SK-N-SH (cell line): ENCODE data around the gene LSM3. TPM values are rescaled to one million over a fixed set of nuclear protein-coding genes. Genes with fewer than 3 reads are reported as not detected.
A peak's percentile ranks its signal among the peaks of the same experiment; 100 is the strongest.

Source experiments
- ELF1 ChIP-seq: IDR thresholded peaks from 2 replicates; pipeline ENCODE4 v1.4.0; 2012
- EP300 ChIP-seq, 2 experiments: IDR thresholded peaks; 2 replicates each; pipeline versions ENCODE4 v1.4.0 to v1.6.1; 2012; ENCODE audit warnings: borderline replicate concordance in 1 of 2, low read depth in 1 of 2, low read length in 1 of 2
- FOXJ3 ChIP-seq: sonication (generic); formaldehyde crosslinking; IDR thresholded peaks from 2 replicates; pipeline ENCODE4 v1.5.1; 2020; ENCODE audit warnings: mild to moderate bottlenecking, missing genetic modification reagents
- FOXM1 ChIP-seq: IDR thresholded peaks from 2 replicates; pipeline ENCODE4 v1.4.0; 2012; ENCODE audit warnings: low read depth, mild to moderate bottlenecking
- GABPA ChIP-seq: IDR thresholded peaks from 2 replicates; pipeline ENCODE4 v1.4.0; 2012; ENCODE audit warnings: low read depth, mild to moderate bottlenecking
- GATA2 ChIP-seq: sonication (generic); formaldehyde crosslinking; IDR thresholded peaks from 2 replicates; pipeline ENCODE4 v1.5.0; 2020; ENCODE audit warnings: mild to moderate bottlenecking, missing genetic modification reagents
- MXI1 ChIP-seq: IDR thresholded peaks from 2 replicates; pipeline ENCODE4 v1.6.1; 2012; ENCODE audit warnings: mild to moderate bottlenecking, low read depth, low read length, improper control_type of control experiment
- NFIC ChIP-seq: IDR thresholded peaks from 2 replicates; pipeline ENCODE4 v1.4.0; 2012; ENCODE audit warnings: borderline replicate concordance
- NRF1 ChIP-seq: IDR thresholded peaks from 2 replicates; pipeline ENCODE4 v1.6.1; 2012; ENCODE audit warnings: low read depth, mild to moderate bottlenecking, low read length
- POLR2AphosphoS5 ChIP-seq: IDR thresholded peaks from 2 replicates; pipeline ENCODE4 v1.6.1; 2012; ENCODE audit warnings: low read depth, low read length
- RAD21 ChIP-seq: IDR thresholded peaks from 2 replicates; pipeline ENCODE4 v1.6.1; 2012; ENCODE audit warnings: mild to moderate bottlenecking, low read length
- RXRA ChIP-seq: IDR thresholded peaks from 2 replicates; pipeline ENCODE4 v1.4.0; 2012; ENCODE audit warnings: low read depth, mild to moderate bottlenecking, borderline replicate concordance
- SIN3A ChIP-seq: IDR thresholded peaks from 2 replicates; pipeline ENCODE4 v1.6.1; 2012; ENCODE audit warnings: low read depth, mild to moderate bottlenecking, low read length, moderate library complexity, borderline replicate concordance
- TAF1 ChIP-seq: IDR thresholded peaks from 2 replicates; pipeline ENCODE4 v1.6.1; 2012; ENCODE audit warnings: low read depth, mild to moderate bottlenecking, low read length, moderate library complexity, borderline replicate concordance
- TEAD4 ChIP-seq: IDR thresholded peaks from 2 replicates; pipeline ENCODE4 v1.4.0; 2012; ENCODE audit warnings: mild to moderate bottlenecking, borderline replicate concordance; ENCODE audit not compliant: insufficient read depth
- YY1 ChIP-seq: IDR thresholded peaks from 2 replicates; pipeline ENCODE4 v1.4.0; 2012; ENCODE audit warnings: low read depth, mild to moderate bottlenecking
- polyA plus RNA-seq, 3 experiments: library from polyadenylated mRNA; depleted of rRNA; stranded (reverse); fragments of >200 nt; gene quantifications; 2 replicates each; pipeline ENCODE4 v1.2.3, GENCODE V29; 2012
- TF ChIP-seq, protein P1 (sequence below): IDR thresholded peaks from 2 replicates; pipeline ENCODE4; 2012
- TF ChIP-seq, protein P2 (sequence below): IDR thresholded peaks from 2 replicates; pipeline ENCODE4 v1.4.0; 2012; ENCODE audit warnings: low read depth, borderline replicate concordance
- TF ChIP-seq, protein P3 (sequence below): fragments of 150-350 bp; IDR thresholded peaks from 2 replicates; pipeline ENCODE4 v1.6.1; 2016; ENCODE audit warnings: mild to moderate bottlenecking, low read depth, low read length
- TF ChIP-seq, protein P4 (sequence below): fragments of 200-600 bp; sonication (generic); IDR thresholded peaks from 2 replicates; pipeline ENCODE4 v1.6.1; 2017; ENCODE audit warnings: antibody characterized with exemption, mild to moderate bottlenecking, moderate library complexity
- TF ChIP-seq, protein P5 (sequence below): IDR thresholded peaks from 2 replicates; pipeline ENCODE4 v1.4.0; 2012; ENCODE audit warnings: low read depth
- TF ChIP-seq, protein P6 (sequence below): IDR thresholded peaks from 2 replicates; pipeline ENCODE4 v1.4.0; 2012; ENCODE audit warnings: low read depth, borderline replicate concordance

The LSM3 gene
- polyA plus RNA-seq, 1 of the 3 experiments (the other 2 are of a cell fraction) = 5.1 TPM

DNA sequence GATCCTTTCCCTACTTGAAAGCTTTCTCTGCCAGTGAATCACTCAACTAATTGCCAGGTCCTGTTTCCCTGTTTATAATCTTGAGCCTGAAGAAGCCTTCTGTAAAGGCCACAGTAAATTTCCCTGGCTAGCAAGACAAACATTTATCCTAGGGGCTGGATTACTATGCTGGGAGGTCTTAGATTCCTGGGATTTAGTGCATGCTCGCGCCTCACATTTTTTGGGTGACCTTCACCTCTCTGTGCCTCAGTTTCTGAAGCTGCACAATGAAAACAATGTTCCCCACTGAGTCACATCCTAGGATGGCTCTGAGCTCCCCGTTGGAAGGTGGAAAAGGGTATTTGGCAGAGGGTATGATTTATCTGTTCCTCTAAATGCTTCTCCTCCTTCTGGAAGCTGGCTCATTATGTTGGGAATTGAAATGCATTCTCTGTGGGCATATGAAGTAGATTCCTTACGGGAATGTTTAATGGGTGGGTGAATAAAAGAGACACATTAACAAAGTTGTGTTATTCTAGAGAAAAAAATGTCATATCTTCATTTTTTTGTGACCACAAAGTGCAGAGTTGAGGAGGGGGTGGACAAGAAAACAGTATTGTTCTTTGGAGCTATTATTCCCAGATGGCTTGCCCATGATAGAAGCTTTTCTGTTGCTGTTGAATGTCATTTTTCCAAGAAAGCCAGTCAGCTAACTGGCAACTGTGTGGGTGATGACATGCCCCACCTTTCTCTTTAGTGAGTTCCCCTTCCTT, 32.4 kb downstream of the LSM3 start (continued):
- TF ChIP-seq, protein P1, sequence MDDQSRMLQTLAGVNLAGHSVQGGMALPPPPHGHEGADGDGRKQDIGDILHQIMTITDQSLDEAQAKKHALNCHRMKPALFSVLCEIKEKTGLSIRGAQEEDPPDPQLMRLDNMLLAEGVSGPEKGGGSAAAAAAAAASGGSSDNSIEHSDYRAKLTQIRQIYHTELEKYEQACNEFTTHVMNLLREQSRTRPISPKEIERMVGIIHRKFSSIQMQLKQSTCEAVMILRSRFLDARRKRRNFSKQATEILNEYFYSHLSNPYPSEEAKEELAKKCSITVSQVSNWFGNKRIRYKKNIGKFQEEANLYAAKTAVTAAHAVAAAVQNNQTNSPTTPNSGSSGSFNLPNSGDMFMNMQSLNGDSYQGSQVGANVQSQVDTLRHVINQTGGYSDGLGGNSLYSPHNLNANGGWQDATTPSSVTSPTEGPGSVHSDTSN = no peak; the same call in none of the 2 replicates
- TF ChIP-seq YY1 (no peak), NRF1 (no peak), FOXJ3 (CRISPR knock-in tag) (no peak), POLR2AphosphoS5 (no peak), ELF1 (no peak), EP300 (IDR thresholded peaks at IDR 0.05; ENCODE audit: borderline replicate concordance in 1 of 2, low read depth in 1 of 2, low read length in 1 of 2) (peak; percentile 19 to 67; a peak in 2 of 4 replicates), GABPA (no peak), SIN3A (no peak), FOXM1 (peak; percentile 69; the same call in 1 of the 2 replicates), NFIC (peak; percentile 73), TEAD4 (peak; percentile 61), RAD21 (no peak), GATA2 (CRISPR knock-in tag) (no peak), RXRA (peak; percentile 34; the same call in 1 of the 2 replicates), TAF1 (no peak), MXI1 (no peak)
- TF ChIP-seq, protein P2, sequence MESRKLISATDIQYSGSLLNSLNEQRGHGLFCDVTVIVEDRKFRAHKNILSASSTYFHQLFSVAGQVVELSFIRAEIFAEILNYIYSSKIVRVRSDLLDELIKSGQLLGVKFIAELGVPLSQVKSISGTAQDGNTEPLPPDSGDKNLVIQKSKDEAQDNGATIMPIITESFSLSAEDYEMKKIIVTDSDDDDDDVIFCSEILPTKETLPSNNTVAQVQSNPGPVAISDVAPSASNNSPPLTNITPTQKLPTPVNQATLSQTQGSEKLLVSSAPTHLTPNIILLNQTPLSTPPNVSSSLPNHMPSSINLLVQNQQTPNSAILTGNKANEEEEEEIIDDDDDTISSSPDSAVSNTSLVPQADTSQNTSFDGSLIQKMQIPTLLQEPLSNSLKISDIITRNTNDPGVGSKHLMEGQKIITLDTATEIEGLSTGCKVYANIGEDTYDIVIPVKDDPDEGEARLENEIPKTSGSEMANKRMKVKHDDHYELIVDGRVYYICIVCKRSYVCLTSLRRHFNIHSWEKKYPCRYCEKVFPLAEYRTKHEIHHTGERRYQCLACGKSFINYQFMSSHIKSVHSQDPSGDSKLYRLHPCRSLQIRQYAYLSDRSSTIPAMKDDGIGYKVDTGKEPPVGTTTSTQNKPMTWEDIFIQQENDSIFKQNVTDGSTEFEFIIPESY = no peak
- TF ChIP-seq, protein P3, sequence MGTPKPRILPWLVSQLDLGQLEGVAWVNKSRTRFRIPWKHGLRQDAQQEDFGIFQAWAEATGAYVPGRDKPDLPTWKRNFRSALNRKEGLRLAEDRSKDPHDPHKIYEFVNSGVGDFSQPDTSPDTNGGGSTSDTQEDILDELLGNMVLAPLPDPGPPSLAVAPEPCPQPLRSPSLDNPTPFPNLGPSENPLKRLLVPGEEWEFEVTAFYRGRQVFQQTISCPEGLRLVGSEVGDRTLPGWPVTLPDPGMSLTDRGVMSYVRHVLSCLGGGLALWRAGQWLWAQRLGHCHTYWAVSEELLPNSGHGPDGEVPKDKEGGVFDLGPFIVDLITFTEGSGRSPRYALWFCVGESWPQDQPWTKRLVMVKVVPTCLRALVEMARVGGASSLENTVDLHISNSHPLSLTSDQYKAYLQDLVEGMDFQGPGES = no peak
- TF ChIP-seq, protein P4, sequence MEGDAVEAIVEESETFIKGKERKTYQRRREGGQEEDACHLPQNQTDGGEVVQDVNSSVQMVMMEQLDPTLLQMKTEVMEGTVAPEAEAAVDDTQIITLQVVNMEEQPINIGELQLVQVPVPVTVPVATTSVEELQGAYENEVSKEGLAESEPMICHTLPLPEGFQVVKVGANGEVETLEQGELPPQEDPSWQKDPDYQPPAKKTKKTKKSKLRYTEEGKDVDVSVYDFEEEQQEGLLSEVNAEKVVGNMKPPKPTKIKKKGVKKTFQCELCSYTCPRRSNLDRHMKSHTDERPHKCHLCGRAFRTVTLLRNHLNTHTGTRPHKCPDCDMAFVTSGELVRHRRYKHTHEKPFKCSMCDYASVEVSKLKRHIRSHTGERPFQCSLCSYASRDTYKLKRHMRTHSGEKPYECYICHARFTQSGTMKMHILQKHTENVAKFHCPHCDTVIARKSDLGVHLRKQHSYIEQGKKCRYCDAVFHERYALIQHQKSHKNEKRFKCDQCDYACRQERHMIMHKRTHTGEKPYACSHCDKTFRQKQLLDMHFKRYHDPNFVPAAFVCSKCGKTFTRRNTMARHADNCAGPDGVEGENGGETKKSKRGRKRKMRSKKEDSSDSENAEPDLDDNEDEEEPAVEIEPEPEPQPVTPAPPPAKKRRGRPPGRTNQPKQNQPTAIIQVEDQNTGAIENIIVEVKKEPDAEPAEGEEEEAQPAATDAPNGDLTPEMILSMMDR = no peak
- TF ChIP-seq, protein P5, sequence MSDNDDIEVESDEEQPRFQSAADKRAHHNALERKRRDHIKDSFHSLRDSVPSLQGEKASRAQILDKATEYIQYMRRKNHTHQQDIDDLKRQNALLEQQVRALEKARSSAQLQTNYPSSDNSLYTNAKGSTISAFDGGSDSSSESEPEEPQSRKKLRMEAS = no peak; the same call in 1 of the 2 replicates
- TF ChIP-seq, protein P6, sequence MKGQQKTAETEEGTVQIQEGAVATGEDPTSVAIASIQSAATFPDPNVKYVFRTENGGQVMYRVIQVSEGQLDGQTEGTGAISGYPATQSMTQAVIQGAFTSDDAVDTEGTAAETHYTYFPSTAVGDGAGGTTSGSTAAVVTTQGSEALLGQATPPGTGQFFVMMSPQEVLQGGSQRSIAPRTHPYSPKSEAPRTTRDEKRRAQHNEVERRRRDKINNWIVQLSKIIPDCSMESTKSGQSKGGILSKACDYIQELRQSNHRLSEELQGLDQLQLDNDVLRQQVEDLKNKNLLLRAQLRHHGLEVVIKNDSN = no peak
- TF ChIP-seq, all 33 proteins: peak for 9
